Suprapubic skin (tissue), 4 donors: ENCODE measurements around the gene STAT3. TPM values are rescaled to one million over a fixed set of nuclear protein-coding genes. Genes with fewer than 3 reads are reported as not detected.

ENCODE experiments used
- DNase-seq, 2 donors: peaks; one replicate each; pipeline ENCODE4 v3.0.0-alpha.2; 2019; ENCODE audit warnings: low spot score in 2 of 2
- H3K27ac ChIP-seq: fragments of 200-600 bp; sonication (generic); one replicate; pipeline ENCODE4 v1.5.1; 2019
- H3K27me3 ChIP-seq: fragments of 200-600 bp; sonication (generic); one replicate; pipeline ENCODE4 v1.5.1; 2019
- H3K36me3 ChIP-seq: fragments of 200-600 bp; sonication (generic); one replicate; pipeline ENCODE4 v1.5.1; 2019
- H3K4me1 ChIP-seq: fragments of 200-600 bp; sonication (generic); one replicate; pipeline ENCODE4 v1.5.1; 2019
- H3K4me3 ChIP-seq: fragments of 200-600 bp; sonication (generic); one replicate; pipeline ENCODE4 v1.5.1; 2019; ENCODE audit warnings: mild to moderate bottlenecking
- H3K9me3 ChIP-seq: fragments of 200-600 bp; sonication (generic); one replicate; pipeline ENCODE4 v1.5.1; 2019
- EP300 ChIP-seq: sonication (generic); formaldehyde crosslinking; IDR thresholded peaks from one replicate; pipeline ENCODE4 v1.6.1; 2017; ENCODE audit warnings: antibody characterized with exemption
- POLR2A ChIP-seq, 2 donors: fragments of 450-650 bp; IDR thresholded peaks; one replicate each; pipeline ENCODE4 v1.6.1; 2017; ENCODE audit warnings: antibody characterized with exemption in 2 of 2, mild to moderate bottlenecking in 2 of 2, moderate library complexity in 2 of 2
- POLR2AphosphoS5 ChIP-seq, 3 donors: sonication (generic); formaldehyde crosslinking; IDR thresholded peaks; one replicate each; pipeline ENCODE4 v1.6.1; 2017; ENCODE audit warnings: antibody characterized with exemption in 3 of 3
- WGBS: methylation state at CpG from one replicate; pipeline ENCODE4 v1.1.5; 2018; 5-methylcytosine and 5-hydroxymethylcytosine counted together
- total RNA-seq, 4 donors: library from RNA; depleted of rRNA; stranded (reverse); fragments of >200 nt; gene quantifications; one replicate each; pipeline ENCODE4 v1.1.0, GENCODE V29; 2016
- TF ChIP-seq, protein P1 (sequence below), 2 donors: fragments of 200-600 bp in 1 of 2; fragments of 450-650 bp in 1 of 2; sonication (generic) in 1 of 2; IDR thresholded peaks; one replicate each; pipeline ENCODE4 v1.5.1; 2016 to 2019; ENCODE audit warnings: antibody characterized with exemption in 2 of 2, mild to moderate bottlenecking in 1 of 2, moderate library complexity in 1 of 2

Gene STAT3
- total RNA-seq, 4 donors from 2014 or later, result 144 to 174 (median 152) TPM

DNA sequence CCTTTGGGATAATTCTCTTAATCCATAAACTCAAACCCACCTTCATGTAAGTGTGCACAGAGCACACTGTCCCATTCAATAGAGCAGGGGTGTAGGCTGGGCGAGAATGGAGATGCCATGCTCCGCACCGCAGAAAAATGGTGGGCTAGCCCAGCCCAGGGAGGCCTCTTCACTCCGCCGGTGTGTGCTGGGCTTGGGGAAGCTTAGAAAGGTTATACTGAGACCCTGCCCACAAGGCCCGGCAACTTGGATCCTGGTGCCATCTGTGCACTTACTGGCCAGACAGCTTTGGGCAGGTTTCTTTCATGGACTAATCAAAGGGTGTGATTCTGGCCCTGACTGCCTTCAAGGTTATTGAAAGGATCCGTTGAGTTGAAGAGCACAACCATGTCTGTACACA, 103.7 kb downstream of the STAT3 start:
- 94% methylated on average over 7 of the region's 7 CpGs for WGBS
- DNase-seq, result peak; percentile 57 to 62
- H3K27ac ChIP-seq, result no peak overlapping the region
- no peak for TF ChIP-seq EP300
- TF ChIP-seq, protein P1, sequence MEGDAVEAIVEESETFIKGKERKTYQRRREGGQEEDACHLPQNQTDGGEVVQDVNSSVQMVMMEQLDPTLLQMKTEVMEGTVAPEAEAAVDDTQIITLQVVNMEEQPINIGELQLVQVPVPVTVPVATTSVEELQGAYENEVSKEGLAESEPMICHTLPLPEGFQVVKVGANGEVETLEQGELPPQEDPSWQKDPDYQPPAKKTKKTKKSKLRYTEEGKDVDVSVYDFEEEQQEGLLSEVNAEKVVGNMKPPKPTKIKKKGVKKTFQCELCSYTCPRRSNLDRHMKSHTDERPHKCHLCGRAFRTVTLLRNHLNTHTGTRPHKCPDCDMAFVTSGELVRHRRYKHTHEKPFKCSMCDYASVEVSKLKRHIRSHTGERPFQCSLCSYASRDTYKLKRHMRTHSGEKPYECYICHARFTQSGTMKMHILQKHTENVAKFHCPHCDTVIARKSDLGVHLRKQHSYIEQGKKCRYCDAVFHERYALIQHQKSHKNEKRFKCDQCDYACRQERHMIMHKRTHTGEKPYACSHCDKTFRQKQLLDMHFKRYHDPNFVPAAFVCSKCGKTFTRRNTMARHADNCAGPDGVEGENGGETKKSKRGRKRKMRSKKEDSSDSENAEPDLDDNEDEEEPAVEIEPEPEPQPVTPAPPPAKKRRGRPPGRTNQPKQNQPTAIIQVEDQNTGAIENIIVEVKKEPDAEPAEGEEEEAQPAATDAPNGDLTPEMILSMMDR (IDR thresholded peaks at IDR 0.05), result no peak
- no peak for TF ChIP-seq POLR2AphosphoS5 (IDR thresholded peaks at IDR 0.05)
- TF ChIP-seq POLR2A (IDR thresholded peaks at IDR 0.05), result no peak
- no peaks in the 10 kb centered on the region for H3K9me3 ChIP-seq
- H3K4me3 ChIP-seq, result no peak overlapping the region
- no peaks in the 10 kb centered on the region for H3K36me3 ChIP-seq
- H3K4me1 ChIP-seq, result peaks cover 50% of the 10 kb centered on the region
- H3K27me3 ChIP-seq, result no peaks in the 10 kb centered on the region

DNA sequence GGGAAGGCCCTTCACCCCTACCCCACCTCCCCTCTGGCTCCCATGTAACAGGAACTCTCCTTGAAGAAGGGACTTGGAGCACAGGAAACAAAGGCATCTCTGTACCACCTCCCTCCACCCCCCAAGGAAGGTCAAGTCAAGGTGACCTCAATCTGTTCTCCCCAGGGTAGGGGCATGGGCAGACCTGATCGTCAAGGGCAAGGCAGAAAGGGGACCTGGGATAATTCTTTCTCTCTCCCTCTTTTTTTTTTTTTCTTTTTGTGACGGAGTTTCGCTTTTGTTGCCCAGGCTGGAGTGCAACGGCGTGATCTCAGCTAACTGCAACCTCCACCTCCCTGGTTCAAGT, 104.2 kb downstream of the STAT3 start:
- 89% methylated on average over 5 of the region's 5 CpGs for WGBS
- Histone ChIP-seq H3K36me3 (no peaks in the 10 kb centered on the region), H3K9me3 (no peaks in the 10 kb centered on the region), H3K27me3 (no peaks in the 10 kb centered on the region), H3K4me3 (no peak overlapping the region), H3K4me1 (peaks cover 44% of the 10 kb centered on the region), H3K27ac (no peak overlapping the region)
- TF ChIP-seq, protein P1 (IDR thresholded peaks at IDR 0.05), result no peak
- no peak for TF ChIP-seq EP300
- no peak for TF ChIP-seq POLR2A (IDR thresholded peaks at IDR 0.05)
- no peak for TF ChIP-seq POLR2AphosphoS5 (IDR thresholded peaks at IDR 0.05)
- peak; percentile 12 to 37 for DNase-seq

DNA sequence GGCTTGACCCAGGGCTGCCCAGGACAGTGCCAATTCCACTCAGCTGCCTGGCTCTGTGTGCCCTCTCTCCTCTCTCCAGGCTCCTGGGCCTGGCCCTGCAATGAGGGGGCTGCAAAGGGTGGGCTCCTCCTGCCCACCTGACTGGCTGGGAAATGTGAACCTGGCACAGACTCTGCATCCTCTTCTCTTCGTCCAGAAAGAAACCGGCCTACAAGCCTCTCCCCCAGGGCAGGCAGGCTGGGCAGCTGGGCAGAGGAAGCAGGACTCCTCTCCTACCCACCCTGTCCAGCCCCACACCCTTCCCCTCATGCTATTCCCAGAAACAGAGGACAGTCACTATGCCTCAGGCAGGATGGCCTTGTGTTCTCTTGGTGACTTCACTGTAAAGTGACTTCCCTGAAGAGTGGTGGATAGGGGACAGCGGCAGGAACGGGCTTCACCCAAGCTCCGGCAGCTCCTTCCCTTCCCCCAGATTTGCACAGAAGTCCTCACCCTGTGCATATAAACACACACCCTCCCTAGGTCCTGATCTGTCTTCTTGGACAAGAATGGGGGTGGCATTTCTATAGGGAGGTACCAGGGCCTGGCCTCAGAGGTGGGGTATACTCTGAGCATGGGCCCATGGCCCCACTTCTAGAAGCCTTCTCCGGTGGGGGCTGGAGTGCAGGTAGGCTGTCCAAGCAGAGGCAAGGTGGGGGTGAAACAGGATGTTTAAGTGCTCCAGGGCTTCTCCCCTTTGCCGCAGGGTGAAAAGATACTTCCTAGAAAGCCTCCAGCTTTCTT, 104.8 kb downstream of the STAT3 start:
- 69% methylated on average over 7 of the region's 7 CpGs for WGBS
- no peaks in the 10 kb centered on the region for H3K27me3 ChIP-seq
- peak; percentile 54 to 65 for DNase-seq
- H3K4me1 ChIP-seq, result peaks cover 39% of the 10 kb centered on the region
- no peak overlapping the region for H3K4me3 ChIP-seq
- TF ChIP-seq, protein P1 (IDR thresholded peaks at IDR 0.05), result no peak
- TF ChIP-seq POLR2A (IDR thresholded peaks at IDR 0.05), result no peak
- TF ChIP-seq EP300, result no peak
- TF ChIP-seq POLR2AphosphoS5 (IDR thresholded peaks at IDR 0.05), result no peak
- no peaks in the 10 kb centered on the region for H3K9me3 ChIP-seq
- peak overlapping the region; percentile 5 for H3K27ac ChIP-seq
- no peaks in the 10 kb centered on the region for H3K36me3 ChIP-seq

DNA sequence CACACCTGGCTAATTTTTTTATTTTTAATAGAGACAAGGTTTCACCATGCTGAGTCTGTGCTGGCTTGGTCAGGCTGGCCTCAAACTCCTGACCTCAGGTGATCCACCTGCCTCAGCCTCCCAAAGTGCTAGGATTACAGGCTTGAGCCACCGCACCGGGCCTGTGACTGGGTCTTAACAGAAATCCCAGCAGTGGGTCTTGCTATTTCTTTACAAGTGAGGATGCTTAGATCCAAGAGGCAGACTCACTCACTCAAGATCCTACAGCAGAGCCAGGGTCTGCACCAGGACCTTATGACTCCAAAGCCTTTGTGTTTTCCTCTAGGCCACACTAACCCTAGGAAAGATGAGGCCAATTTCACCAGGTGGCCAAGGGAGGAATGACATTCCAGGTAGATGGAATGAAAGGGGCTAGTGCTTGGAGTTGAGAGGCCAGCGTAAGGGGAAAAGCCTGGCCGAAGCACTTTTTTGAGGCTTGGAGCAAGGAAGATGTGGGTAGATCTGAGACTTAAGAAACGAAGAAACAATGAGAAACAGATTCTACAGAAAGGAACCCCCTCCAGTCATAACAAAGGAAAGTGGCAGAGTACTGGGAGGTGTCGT, 105.7 kb downstream of the STAT3 start:
- no peak overlapping the region for H3K4me3 ChIP-seq
- no peaks in the 10 kb centered on the region for H3K27me3 ChIP-seq
- no peaks in the 10 kb centered on the region for H3K9me3 ChIP-seq
- no peaks in the 10 kb centered on the region for H3K36me3 ChIP-seq
- 85% methylated on average over 6 of the region's 6 CpGs for WGBS
- DNase-seq, result peak; percentile 40 to 45
- TF ChIP-seq EP300 (no peak), POLR2A (IDR thresholded peaks at IDR 0.05) (no peak), POLR2AphosphoS5 (IDR thresholded peaks at IDR 0.05) (no peak)
- TF ChIP-seq, protein P1 (IDR thresholded peaks at IDR 0.05), result no peak
- peaks cover 35% of the 10 kb centered on the region for H3K4me1 ChIP-seq
- H3K27ac ChIP-seq, result peak overlapping the region; percentile 10

DNA sequence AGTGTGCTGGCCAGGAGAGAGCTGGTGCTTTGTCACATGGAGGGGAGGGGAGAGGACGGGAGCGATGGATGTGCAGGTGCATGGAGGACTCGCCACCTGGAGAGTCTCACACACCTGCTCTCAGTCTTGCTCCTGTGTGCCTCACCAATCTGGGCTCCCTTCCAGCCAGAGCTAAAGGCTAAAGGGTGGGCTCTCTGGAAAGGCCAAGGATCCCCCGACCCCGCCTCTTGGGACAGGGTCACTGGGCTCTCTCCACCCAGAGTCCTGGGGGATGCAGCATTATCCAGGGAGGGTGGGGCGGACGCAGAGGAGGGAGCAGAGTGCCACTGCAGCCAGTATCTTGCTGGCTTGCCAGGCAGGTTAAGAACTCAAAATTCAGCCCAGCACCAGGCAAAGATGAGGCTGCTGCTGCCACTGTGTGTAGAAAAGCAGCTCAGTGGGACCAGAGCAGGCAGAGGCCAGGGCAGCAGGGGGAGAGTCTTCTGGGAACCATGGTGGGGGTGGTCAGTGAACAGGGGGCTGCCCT, 106.6 kb downstream of the STAT3 start:
- Histone ChIP-seq H3K4me1 (peaks cover 33% of the 10 kb centered on the region), H3K9me3 (no peaks in the 10 kb centered on the region), H3K27me3 (no peaks in the 10 kb centered on the region), H3K27ac (no peak overlapping the region), H3K36me3 (no peaks in the 10 kb centered on the region), H3K4me3 (no peak overlapping the region)
- 83% methylated on average over 7 of the region's 7 CpGs for WGBS
- peak; percentile 54 to 74 for DNase-seq
- TF ChIP-seq, protein P1 (IDR thresholded peaks at IDR 0.05), result no peak
- no peak for TF ChIP-seq POLR2A (IDR thresholded peaks at IDR 0.05)
- TF ChIP-seq POLR2AphosphoS5 (IDR thresholded peaks at IDR 0.05), result no peak
- TF ChIP-seq EP300, result no peak
